Measurements from ENCODE around the gene MYBPH.

DNA sequence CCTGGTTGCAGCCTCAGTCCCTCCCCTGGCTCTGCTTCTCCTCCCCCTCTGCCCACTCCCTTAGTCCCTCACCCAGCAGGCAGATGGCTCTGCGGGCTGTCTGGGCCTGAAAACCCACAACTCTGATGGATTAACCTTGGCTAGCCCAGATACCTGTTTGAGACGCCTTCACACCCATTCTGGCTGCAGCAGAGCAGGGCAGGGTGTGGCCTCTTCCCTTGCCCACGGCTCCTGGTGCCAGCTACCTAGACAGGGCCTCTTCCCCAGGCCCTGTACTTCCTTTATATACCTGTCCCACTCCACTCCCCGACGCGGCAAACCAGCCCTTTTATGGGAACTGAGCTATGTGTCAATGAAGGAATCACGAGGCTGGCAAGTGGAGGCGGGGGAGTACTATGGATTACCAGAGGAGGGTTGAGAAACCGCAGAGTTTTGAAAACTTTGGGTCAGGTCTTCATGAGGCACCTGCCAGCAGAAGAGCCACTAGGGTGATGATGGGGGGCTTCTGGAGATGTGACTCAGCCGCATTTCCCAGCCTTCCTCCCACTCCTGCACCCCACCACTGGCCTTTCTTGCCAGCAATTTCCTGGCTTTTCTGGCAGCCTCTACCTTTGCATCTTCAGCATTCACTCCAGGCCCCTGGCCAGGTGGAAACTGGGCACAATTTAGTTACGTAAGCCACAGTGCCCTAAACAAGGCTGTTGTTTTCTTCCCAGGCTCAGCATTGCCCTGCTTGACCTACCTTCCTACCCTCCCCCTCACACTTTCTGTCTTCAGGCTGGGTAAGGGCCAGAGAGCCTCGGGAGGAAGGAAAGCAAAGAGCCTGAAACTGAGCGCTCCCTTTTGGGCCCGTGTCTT, 11.0 kb upstream of the MYBPH start, which contains the start of gene CHI3L1:
- TF ChIP-seq TAF1 (IDR thresholded peaks at IDR 0.05; ENCODE audit: borderline replicate concordance, low read depth, low read length) (no peak), POLR2A (IDR thresholded peaks at IDR 0.05; ENCODE audit: low read depth, low read length) (no peak)

Data from GM12892 (cell line).